GM18858 (cell line): ENCODE data around the gene SNX18.
"Not testable (repeated sequence)": the region's sequence is repeated elsewhere in the genome, so short reads cannot be mapped to it uniquely, and the experiment has no call there.

ENCODE experiments used
- ATAC-seq: cut with Tn5 transposase; IDR thresholded peaks from one replicate; pipeline ENCODE4 v1.9.1; 2021; ENCODE audit not compliant: unreplicated experiment

SNX18 gene, protein sequence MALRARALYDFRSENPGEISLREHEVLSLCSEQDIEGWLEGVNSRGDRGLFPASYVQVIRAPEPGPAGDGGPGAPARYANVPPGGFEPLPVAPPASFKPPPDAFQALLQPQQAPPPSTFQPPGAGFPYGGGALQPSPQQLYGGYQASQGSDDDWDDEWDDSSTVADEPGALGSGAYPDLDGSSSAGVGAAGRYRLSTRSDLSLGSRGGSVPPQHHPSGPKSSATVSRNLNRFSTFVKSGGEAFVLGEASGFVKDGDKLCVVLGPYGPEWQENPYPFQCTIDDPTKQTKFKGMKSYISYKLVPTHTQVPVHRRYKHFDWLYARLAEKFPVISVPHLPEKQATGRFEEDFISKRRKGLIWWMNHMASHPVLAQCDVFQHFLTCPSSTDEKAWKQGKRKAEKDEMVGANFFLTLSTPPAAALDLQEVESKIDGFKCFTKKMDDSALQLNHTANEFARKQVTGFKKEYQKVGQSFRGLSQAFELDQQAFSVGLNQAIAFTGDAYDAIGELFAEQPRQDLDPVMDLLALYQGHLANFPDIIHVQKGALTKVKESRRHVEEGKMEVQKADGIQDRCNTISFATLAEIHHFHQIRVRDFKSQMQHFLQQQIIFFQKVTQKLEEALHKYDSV

DNA sequence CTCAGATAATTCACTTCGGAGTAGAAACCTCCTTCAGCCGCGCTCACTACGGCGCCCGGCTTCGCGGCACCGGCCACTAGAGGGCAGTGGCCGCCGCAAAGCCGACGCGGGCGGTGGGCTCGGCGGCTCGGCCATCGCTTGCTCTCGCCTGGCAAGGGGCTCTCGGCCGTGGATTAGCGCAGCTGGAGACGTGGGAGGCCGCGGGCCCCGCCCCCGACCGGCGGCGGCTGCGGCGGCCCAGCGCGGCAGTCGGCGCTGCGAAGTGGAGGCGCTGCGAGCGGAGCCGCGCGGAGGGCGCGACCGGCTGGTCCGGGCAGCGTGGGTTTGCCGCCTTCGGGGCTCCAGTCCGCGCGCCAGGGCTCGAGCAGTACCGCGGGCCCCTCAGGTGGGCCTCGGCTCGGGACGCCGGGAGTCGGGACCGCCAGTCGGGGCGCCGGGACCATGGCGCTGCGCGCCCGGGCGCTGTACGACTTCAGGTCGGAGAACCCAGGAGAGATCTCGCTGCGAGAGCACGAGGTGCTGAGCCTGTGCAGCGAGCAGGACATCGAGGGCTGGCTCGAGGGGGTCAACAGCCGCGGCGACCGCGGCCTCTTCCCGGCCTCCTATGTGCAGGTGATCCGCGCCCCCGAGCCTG, at the start of gene SNX18:
SNX18 (plus strand) TSS at position 248 of the 634 bp plus-strand sequence; CDS start at position 442, 194 bp downstream.
- peak; percentile 90 for ATAC-seq

DNA sequence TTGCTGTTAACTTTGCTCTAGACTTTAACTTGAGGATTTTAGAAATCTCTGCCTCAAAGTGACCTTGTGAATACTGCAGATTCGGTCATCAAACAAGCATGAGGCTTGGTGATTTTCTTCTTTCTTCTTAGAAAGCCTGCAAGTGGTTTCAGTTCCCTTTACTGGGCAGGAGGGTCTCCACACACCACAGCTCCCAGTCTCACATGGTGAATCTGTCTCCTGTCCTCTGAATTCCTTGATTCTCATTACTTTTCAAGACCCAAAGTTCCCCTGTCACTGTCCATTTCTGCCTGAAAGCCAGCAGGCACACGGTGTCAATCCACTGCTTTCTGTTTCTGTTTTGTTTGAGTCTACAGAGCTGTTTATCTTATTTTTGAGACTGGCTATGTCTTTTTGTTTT, 47.9 kb upstream of the SNX18 start:
- ATAC-seq: peak; percentile 78

DNA sequence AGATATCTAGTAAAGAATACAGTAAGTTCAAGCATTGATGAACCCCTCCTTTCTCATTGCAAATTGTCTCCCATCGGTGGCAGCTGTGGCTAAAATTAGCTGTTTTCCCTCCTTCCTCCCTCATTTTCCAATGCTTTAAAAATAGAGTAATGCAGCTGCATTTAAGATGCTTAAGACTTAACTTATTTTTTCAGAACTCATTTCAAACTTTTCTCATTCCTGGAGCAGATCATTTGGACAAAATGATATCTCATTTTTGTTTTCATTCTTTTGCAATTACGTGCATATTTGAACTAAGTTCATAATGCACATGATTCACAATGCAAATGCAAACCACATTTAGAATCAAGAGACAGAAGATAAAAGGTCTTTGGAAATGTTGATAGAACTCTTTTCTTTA, 47.4 kb upstream of the SNX18 start:
- peak; percentile 6 for ATAC-seq

DNA sequence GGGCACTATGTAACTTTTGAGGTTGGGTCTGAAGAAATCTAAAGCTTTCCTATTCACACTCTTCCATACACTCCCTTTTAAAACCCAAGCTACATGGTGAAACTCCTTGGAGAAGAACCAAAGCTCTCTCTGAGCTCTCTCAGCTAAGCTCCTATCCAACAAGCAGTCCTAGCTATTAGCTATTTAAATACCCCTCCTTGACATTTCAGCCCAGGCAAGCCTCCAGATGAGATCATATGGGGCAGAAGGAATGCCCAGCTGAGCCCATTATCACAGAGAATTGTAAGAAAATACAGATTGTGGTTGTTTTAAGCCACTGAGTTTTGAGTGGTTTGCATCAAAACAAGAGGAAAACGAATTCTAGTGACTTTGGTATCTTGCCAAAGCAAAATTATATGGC, 46.9 kb upstream of the SNX18 start:
- ATAC-seq: no peak

DNA sequence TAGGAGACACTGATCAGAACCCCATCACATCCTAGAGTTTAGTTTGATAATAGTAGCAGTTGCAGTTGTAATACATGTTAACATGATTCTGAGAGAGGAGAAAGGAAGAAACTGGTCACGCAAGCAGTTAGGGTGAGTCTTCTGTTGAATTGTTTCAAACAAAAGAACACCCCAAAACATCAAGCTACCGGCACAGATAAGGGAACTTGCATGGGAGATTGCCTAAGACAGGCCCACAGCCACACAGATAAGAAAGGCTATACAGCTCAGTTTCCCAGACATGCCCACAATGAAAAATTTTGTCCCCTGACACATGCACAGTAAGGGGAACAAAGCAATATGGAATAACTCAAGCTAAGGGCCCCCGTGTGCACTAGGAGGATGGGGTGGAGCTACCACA, 46.2 kb upstream of the SNX18 start:
- no peak for ATAC-seq

DNA sequence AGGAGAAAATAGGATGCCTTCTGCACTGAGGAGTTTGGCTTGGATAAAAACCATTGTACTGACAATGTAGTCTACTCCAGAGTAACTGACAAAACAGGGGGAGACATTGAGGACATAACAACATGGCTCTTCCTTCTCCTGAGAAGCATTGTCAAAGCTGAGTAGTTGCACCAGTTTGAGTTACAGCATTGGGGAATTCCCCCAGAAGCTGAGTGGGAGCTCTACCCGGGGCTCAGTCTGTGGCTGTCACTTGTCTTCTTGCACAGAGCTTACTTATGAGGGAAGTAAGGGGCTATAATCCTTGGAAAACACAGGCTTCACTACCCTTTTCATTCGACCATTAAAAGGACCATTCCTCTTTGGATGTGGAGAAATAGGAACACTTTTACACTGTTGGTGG, 40.9 kb upstream of the SNX18 start:
- ATAC-seq: no peak

DNA sequence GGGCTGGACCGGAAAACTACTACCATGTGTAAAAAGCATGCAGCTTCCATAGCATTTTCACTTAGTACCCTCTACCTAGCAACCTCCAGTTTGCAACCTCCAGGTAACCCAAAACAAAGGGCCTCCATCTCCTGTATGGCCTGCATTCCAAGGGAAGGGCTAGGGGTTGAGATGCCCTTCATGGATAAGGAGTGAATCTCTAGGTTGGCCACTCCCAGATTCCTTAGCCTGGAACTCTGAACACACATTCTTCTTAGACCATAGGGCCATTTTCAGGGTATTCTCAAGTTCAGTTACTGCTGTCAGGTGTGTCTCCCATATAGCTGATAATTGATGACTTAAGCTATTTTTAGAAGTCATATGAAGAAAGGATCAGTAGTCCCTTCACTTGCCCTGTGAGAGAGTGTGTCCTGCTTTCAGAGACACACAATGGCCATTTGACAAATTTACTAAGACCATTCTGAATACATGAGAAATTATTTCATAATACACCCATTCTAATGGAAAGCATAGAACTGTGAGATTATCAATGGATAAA, 39.5 kb upstream of the SNX18 start:
- ATAC-seq: no peak

DNA sequence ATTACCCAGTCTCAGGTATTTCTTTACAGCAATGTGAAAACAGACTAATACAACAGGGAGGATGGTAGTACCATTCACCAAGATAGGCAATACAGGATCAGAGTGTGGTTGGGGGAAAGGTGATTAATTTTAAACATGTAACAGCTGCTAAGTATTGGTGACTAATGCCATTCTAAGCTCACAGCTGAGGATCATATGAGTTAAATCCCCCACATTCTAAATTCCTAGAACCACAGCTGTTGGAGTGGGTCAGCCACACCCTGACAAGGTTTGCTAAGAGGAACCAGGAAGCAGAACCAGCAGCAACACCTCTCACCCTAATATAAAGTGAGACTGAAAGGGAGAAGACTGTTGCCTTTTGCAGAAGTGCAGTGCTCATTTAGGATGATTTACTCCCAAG, 37.3 kb upstream of the SNX18 start:
- no peak for ATAC-seq

DNA sequence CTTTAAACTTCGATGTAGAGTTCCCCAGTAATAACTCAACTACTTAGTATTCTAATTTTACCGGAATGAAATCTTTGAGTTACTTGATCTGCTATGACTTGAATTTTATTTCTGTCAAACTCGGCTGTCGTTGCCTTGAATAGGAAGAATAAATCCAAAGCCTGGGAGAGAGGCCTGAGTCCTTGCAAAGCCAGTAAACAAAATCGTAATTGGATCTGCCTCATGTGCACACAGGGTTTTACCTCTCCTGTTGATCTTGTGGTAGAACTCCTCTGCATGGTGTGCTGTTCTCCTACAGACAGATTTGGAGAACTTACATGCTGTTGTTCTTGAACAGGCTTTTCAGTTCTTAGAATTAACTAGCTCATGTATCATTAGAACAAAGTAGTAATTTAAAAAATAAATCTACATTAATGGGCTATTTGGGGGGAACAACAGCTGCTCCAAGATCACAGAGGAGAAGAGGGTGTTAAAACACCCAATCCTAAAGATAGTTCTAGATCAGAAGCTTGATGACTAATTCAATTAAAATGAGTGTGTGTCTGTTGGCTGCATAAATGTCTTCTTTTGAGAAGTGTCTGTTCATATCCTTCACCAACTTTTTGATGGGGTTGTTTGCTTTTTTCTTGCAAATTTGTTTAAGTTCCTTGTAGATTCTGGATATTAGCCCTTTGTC, 33.2 kb upstream of the SNX18 start:
- no peak for ATAC-seq

DNA sequence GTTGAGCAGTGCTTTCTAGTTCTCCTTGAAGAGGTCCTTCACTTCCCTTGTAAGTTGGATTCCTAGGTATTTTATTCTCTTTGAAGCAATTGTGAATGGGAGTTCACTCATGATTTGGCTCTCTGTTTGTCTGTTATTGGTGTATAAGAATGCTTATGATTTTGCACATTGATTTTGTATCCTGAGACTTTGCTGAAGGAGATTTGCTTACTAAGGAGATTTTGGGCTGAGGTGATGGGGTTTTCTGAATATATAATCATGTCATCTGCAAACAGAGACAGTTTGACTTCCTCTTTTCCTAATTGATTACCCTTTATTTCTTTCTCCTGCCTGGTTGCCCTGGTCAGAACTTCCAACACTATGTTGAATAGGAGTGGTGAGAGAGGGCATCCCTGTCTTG, 31.9 kb upstream of the SNX18 start:
- not testable (repeated sequence) for ATAC-seq

DNA sequence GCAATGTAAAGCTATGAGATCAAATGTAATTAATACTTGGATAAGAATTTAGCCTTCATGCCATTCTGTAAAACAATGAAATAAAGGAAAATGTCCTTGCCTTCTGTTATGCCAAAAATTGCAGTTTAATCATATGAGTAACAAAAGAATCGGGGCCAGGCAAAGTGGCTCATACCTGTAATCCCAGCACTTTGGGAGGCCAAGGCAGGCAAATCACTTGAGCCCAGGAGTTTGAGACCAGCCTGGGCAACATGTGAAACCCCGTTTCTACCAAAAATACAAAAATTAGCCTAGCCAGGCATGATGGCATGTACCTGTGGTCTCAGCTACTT, 27.9 kb upstream of the SNX18 start:
- not testable (repeated sequence) for ATAC-seq

DNA sequence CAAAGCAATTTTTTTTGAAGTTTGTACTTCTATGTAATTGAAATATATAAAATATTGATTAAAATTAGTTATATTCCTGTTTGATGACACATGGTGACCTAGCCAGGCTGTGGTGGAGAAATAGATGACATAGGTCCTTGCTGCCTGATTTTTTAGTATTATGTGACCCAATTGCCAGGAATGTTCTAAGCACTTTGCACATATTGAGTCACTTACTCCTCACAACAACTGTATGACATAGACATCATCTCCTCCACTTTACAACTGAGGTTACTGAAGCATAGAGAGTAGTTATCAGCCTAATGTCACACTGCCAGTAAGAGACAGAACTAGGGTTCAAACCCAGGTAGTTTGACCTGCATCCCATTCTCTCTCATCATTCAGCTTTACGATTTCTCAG, 26.2 kb upstream of the SNX18 start:
- no peak for ATAC-seq

DNA sequence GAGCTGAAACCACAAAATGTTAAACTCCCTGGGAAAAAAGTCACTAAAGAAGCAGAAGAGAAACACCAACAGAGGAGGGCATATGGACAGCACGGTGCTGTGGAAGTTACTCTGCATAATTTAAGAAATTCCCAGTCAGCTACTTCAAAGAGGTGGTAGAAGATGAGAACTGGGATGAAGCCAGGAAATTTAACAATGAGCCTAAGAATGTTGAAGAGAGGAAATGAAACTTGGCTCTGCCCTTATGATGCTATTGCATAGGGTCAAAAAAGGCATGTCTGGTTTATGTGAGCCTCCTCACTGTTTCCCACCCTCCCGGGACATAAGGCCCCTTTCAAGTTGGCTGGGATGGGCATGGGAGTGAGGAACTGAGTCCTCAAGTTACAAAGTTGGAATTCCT, 25.4 kb upstream of the SNX18 start:
- no peak for ATAC-seq

DNA sequence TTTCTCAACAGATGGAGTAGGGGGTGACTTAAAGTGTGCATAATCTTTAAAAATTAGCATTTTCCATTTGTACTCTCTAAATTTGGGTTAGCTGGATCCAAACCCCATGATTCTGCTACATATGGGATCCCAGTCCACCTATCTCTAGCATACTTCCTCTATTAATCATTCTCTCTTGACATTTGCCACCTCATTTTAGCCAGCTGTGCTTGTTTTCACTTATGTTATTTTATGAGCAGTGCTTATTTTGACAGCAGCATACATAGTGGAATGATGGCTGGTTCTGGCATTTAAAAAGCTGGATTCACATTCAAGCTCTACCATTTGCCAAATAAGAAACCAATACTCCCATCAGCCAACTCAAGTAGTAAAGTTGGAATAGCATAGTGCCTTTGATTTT, 22.5 kb upstream of the SNX18 start:
- ATAC-seq: no peak

DNA sequence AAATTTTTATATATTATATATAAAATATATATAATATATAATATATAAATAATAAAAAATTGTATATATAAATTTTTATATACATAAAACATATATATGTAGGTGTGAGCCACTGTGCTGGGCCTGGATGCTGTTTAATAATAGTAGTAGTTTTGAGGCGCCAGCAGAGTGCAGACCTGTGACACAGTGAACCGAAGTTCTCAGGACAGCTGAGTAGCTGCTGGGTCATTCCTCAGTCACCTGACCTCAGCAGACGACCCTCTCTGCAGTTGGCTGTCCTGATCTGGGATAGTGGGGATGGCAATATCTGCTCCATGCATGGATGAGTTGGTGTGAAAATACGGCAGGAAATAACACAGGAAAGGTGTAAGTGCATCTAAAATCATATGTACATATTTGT, 3.3 kb upstream of the SNX18 start:
- ATAC-seq: no peak

DNA sequence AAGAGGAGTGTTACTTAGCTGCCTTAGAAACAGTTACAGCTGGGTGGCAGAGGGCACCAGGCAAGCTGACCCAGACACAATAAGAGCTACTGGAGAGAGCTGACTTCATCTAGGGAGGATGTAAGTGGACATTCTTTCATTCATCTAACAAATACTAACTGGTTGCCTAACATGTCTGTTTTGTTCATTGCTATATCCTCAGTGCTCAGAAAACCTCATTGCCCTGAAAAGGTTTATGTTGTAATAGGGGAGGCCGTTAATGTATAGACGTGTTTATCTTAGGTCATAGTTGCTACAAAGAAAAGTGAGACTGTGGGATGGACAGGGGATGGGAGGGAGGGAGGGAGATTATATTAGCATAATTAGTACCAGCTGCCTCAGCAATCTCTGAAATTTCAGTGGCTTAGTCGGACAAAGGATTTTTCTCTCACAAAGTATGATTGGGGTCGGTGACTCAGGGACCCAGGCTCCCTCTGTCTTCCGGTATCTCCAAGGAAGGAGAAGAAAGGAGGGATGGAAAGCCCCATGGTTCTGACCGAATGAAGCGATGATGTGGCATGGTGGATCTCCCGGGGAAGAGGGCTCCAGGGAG, 2.6 kb upstream of the SNX18 start:
- no peak for ATAC-seq

DNA sequence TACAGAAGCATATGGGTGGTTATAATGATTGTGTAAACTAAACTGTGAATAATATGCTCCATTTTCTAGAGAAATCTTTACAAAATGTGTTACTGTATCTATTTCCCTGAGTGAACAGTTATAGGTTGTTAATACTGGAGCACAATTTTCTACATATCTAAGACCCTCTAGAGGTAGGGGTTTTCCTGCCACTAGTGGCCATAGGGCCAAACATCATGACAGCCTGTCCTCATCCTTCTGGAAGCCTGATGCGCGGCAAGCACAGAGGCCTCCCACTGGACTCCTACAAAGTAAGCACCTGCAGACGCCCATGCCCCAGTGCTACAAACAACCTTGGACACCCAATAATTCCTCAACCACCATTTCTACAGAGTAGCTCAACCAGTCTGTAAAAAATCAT, 1.9 kb upstream of the SNX18 start:
- no peak for ATAC-seq

DNA sequence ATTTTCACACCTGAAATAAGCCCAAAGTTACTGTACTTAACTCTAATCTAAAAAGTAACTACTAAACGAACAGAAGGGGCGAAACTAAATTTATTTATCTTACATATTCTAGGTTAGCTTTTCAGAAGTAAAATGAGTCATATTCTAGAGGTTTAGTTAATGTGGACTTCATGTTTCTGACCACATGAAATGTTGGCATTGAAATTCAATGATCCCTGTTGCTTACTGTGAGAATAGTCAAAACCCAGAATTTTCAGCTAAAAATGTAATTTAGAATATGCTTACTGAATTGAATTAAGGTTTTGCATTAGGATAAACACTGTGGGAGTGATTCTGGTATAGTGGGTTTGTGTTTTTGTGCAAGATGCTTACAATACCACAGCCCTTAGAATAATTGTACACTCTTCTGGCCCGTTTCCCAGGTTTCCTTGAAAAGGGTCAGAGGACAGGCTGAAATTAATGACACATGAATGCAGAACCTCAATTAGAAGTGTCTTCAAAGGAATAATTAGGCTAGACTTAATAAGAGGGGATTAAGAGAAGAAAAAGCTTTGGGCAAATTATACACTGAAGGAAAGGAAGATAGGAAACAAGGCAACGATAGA, 1.4 kb upstream of the SNX18 start:
- ATAC-seq: no peak

DNA sequence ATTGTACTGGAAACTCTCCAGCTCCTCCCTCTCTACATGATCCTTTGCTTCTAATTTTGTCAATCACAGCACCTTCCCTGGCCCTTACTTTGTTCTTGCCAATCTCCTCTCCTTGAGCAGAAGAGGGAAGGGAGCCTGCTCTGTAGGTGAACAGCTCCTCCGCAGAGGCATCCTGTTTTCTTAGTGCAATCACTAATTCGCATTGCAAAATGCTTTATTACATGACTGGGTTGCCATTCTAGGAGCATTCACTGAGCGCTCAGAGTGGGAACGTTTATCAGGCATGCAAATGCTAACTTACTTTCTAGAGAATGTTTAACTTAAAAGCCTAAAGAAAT, 416 bp upstream of the SNX18 start:
- ATAC-seq: peak; percentile 8

DNA sequence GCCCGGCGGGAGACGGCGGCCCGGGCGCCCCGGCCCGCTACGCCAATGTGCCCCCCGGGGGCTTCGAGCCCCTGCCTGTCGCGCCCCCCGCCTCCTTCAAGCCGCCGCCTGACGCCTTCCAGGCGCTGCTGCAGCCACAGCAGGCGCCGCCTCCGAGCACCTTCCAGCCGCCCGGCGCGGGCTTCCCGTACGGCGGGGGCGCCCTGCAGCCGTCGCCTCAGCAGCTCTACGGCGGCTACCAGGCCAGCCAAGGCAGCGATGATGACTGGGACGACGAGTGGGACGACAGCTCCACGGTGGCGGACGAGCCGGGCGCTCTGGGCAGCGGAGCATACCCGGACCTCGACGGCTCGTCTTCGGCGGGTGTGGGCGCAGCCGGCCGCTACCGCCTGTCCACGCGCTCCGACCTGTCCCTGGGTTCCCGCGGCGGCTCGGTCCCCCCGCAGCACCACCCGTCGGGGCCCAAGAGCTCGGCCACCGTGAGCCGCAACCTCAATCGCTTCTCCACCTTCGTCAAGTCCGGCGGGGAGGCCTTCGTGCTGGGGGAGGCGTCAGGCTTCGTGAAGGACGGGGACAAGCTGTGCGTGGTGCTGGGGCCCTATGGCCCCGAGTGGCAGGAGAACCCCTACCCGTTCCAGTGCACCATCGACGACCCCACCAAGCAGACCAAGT, 723 bp downstream of the SNX18 start:
- no peak for ATAC-seq
